ENCODE results near the gene EXD1. TPM values are rescaled to one million over a fixed set of nuclear protein-coding genes. Genes with fewer than 3 reads are reported as not detected.
"Not testable (repeated sequence)": the region's sequence is repeated elsewhere in the genome, so short reads cannot be mapped to it uniquely, and the experiment has no call there.

EXD1 gene, protein sequence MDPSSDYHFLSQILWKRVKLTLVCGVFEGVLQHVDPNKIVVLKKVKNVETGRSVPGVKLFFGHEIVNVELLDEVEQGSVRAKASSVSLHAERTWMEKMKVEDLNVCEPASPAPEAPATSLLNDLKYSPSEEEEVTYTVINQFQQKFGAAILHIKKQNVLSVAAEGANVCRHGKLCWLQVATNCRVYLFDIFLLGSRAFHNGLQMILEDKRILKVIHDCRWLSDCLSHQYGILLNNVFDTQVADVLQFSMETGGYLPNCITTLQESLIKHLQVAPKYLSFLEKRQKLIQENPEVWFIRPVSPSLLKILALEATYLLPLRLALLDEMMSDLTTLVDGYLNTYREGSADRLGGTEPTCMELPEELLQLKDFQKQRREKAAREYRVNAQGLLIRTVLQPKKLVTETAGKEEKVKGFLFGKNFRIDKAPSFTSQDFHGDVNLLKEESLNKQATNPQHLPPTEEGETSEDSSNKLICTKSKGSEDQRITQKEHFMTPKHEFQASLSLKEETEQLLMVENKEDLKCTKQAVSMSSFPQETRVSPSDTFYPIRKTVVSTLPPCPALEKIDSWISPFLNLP
- not detected for polyA plus RNA-seq

DNA sequence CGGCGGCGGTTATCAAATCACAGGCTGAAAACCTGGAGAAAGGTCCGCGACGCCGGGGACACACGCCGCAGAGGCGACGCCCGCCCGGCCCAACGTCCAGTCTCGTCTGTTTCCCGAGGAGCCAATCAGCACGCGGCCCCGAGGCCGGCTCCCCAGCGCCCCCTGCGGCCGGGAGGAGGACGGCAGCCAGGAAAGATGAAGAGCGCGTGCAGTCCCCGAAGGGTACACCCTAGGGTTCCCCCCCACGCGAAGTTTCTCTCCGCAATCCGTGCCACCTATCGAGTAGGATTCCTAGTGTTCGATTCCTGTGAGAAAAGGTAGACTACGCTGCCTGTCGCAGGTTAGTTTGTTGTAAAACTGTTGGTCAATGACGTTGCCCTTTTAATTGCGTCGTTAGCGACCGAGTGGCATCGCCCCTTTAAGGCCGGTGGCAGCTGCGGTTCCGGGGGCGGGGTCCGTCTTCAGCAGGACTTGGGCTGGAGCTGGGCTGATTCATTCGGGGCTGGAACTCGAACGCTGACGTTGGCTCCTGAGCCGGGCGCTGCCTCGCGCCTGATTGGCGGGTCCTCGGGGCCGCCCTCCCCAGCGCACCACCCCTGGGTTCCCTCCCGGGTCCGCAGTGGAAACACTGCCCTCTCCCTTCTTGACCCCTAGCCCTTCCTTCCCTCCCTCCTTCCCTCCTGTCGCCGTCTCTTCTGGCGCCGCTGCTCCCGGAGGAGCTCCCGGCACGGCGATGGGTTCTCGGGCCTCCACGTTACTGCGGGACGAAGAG lies at the start of gene EXD1, which contains the start of gene CHP1:
TSS of gene EXD1 (minus strand) at position 108 of the 772 bp plus-strand sequence. CDS start 4,182 bp downstream, outside the sequence.
TSS of gene CHP1 (plus strand) at position 619 of the 772 bp plus-strand sequence. CDS start at position 734, 115 bp downstream.
- H3K4me3 ChIP-seq (ENCODE audit: low read depth in 1 of 2, low read length in 2 of 2): peak within 1 kb of the TSS; percentile 75 to 91
- WGBS, 2 donors: 0 to 1% methylated on average over 69 to 72 of the region's 72 CpGs
- H3K27ac ChIP-seq (ENCODE audit: low read depth in 2 of 2, low read length in 1 of 2): peak within 1 kb of the TSS; percentile 95 to 97
- H3K36me3 ChIP-seq (ENCODE audit: control insufficient read depth in 2 of 2, insufficient read depth in 2 of 2, low read length in 1 of 2): no peaks in the 10 kb centered on the region
- H3K4me1 ChIP-seq (ENCODE audit: control insufficient read depth in 2 of 2, insufficient read depth in 2 of 2, low read length in 1 of 2): no peaks in the 10 kb centered on the region
- H3K27me3 ChIP-seq (ENCODE audit: control insufficient read depth in 1 of 2, insufficient read depth in 2 of 2, low read length in 2 of 2): no peaks in the 10 kb centered on the region
- no peaks in the 10 kb centered on the region for H3K9me3 ChIP-seq (ENCODE audit: control insufficient read depth in 2 of 2, insufficient read depth in 1 of 2, low read depth in 1 of 2, low read length in 1 of 2)

DNA sequence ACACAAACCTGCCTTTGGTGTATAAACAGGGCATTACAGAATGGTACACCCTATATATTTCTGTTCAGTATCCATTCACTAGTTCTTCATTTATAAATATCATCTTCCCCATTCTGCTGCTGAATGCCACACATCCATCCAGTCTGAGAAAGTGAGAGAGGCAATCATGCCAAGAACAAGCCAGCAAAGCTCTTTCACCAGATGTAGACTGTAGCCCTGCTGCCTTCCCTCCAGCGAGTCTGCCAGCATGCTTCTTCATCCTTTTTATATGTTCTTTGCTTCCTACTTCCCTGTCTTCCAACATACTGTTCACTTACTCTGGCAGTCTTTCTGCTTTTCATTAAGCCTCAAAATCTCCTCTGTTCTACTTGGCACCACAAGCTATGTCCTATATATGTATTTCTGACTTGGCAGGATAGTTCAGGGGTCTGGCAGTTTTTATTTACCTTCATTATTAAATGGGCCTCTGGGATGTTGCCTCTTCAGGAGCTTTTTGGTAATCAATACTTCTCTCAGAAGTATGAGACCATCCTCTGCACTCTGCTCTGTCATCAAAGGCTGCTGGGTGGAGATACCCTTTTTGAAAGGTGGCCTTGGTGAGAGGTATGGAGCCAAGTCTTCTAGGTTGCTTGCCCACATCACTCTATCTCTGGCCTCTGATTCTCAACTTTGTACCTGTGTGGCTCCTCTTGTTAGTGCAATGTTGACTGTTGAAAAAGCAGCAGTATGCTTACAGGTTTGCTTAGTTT lies 49.2 kb upstream of the EXD1 start:
- Histone ChIP-seq H3K9me3 (ENCODE audit: control insufficient read depth in 2 of 2, insufficient read depth in 1 of 2, low read depth in 1 of 2, low read length in 1 of 2) (no peaks in the 10 kb centered on the region), H3K27ac (ENCODE audit: low read depth in 2 of 2, low read length in 1 of 2) (no peak overlapping the region), H3K27me3 (ENCODE audit: control insufficient read depth in 1 of 2, insufficient read depth in 2 of 2, low read length in 2 of 2) (no peaks in the 10 kb centered on the region), H3K4me1 (ENCODE audit: control insufficient read depth in 2 of 2, insufficient read depth in 2 of 2, low read length in 1 of 2) (no peaks in the 10 kb centered on the region), H3K36me3 (ENCODE audit: control insufficient read depth in 2 of 2, insufficient read depth in 2 of 2, low read length in 1 of 2) (peaks cover 0 to 3% of the 10 kb centered on the region in 2 donors), H3K4me3 (ENCODE audit: low read depth in 1 of 2, low read length in 2 of 2) (no peak overlapping the region)
- WGBS, 2 donors: 85 to 86% methylated on average over 1 of the region's 1 CpG

DNA sequence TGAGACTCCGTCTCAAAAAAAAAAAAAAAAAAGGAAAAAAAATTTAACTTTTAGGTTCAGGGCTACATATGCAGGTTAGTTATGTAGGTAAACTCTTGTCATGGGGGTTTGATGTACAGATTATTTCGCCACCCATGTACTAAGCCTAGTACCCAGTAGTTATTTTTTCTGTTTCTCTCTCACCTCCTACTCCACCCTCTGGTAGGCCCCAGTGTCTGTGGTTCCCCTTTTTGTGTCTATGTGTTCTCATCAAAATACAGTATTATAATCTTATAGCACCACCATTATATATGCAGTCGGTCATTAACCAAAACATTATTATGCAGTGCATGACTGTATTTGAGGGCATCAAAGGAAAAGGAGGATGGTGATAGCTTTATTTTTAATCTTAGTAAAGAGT lies 47.8 kb upstream of the EXD1 start:
- Histone ChIP-seq H3K27me3 (ENCODE audit: control insufficient read depth in 1 of 2, insufficient read depth in 2 of 2, low read length in 2 of 2) (no peaks in the 10 kb centered on the region), H3K4me3 (ENCODE audit: low read depth in 1 of 2, low read length in 2 of 2) (no peak overlapping the region), H3K9me3 (ENCODE audit: control insufficient read depth in 2 of 2, insufficient read depth in 1 of 2, low read depth in 1 of 2, low read length in 1 of 2) (no peaks in the 10 kb centered on the region), H3K36me3 (ENCODE audit: control insufficient read depth in 2 of 2, insufficient read depth in 2 of 2, low read length in 1 of 2) (peaks cover 3 to 5% of the 10 kb centered on the region in 2 donors), H3K27ac (ENCODE audit: low read depth in 2 of 2, low read length in 1 of 2) (no peak overlapping the region), H3K4me1 (ENCODE audit: control insufficient read depth in 2 of 2, insufficient read depth in 2 of 2, low read length in 1 of 2) (no peaks in the 10 kb centered on the region)
- WGBS, 2 donors: 91 to 95% methylated on average over 3 of the region's 3 CpGs

DNA sequence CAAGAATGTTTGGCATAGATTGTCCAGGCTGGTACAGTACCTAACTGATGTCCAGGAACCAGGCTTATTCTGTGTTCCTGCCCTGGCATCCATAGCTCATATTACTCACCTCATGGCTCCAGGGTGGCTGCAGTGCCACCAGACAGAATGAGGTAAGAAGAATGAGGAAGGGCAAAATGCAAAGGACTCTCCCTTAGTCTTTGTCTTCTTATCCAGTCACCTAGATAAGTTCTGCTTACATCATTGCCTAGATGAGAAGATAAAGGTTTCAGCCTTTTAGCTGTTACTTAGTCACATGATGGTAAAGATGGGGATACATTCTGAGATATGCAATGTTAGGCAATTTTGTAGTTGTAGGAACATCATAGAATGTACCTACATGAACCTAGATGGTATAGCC lies 46.3 kb upstream of the EXD1 start:
- H3K27ac ChIP-seq (ENCODE audit: low read depth in 2 of 2, low read length in 1 of 2): no peak overlapping the region
- H3K36me3 ChIP-seq (ENCODE audit: control insufficient read depth in 2 of 2, insufficient read depth in 2 of 2, low read length in 1 of 2): peaks cover 3 to 5% of the 10 kb centered on the region in 2 donors
- H3K4me1 ChIP-seq (ENCODE audit: control insufficient read depth in 2 of 2, insufficient read depth in 2 of 2, low read length in 1 of 2): no peaks in the 10 kb centered on the region

DNA sequence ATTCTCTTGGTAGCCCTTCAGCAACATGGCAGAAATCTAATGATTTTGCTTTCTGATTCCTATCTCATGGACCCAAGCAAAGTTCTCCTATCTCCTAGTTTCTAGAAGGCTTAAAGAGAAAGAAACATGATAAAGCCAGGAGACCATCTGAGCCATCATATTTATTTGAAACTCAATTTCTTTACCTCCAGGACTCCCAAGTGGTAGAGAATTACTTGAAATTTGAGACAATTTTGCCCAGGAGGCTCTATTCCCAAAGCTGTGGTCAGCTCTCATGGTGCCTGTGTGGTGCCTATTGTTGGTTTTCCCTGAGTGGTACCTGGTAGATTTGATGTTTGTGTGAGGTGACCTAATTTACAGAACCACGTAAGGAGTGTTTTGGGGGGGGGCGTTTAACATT lies 39.3 kb upstream of the EXD1 start:
- H3K27ac ChIP-seq (ENCODE audit: low read depth in 2 of 2, low read length in 1 of 2): no peak overlapping the region
- H3K4me3 ChIP-seq (ENCODE audit: low read depth in 1 of 2, low read length in 2 of 2): no peak overlapping the region
- no peaks in the 10 kb centered on the region for H3K27me3 ChIP-seq (ENCODE audit: control insufficient read depth in 1 of 2, insufficient read depth in 2 of 2, low read length in 2 of 2)
- 93 to 94% methylated on average over 2 of the region's 2 CpGs for WGBS, 2 donors
- no peaks in the 10 kb centered on the region for H3K9me3 ChIP-seq (ENCODE audit: control insufficient read depth in 2 of 2, insufficient read depth in 1 of 2, low read depth in 1 of 2, low read length in 1 of 2)
- no peaks in the 10 kb centered on the region for H3K4me1 ChIP-seq (ENCODE audit: control insufficient read depth in 2 of 2, insufficient read depth in 2 of 2, low read length in 1 of 2)
- peaks cover 7 to 8% of the 10 kb centered on the region in 2 donors for H3K36me3 ChIP-seq (ENCODE audit: control insufficient read depth in 2 of 2, insufficient read depth in 2 of 2, low read length in 1 of 2)

More for the DNA sequence above, 46.3 kb upstream of the EXD1 start:
- H3K27me3 ChIP-seq (ENCODE audit: control insufficient read depth in 1 of 2, insufficient read depth in 2 of 2, low read length in 2 of 2): no peaks in the 10 kb centered on the region
- H3K9me3 ChIP-seq (ENCODE audit: control insufficient read depth in 2 of 2, insufficient read depth in 1 of 2, low read depth in 1 of 2, low read length in 1 of 2): no peaks in the 10 kb centered on the region
- no peak overlapping the region for H3K4me3 ChIP-seq (ENCODE audit: low read depth in 1 of 2, low read length in 2 of 2)

DNA sequence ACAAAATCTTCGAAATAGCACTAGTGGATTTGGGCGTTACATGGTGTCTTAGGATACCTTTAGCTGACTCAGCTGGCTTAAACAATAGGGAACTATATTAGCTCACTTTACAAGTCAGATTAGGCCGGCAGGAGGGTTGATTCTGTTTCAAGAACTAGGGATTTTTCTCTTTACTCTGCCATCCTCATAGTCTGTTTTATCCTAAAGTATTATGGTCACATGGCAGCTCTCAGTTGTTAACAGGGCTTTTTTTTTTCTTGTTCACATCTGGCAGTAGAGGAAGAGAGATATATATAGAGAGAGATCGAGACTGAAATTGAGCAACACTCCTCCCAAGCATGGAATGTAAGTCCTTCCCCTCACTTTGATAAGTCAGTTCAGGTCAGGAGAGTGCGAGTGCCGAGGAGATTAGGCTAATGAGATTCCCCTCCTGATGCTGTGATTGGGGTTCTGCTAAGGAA lies 33.4 kb upstream of the EXD1 start:
- Histone ChIP-seq H3K9me3 (ENCODE audit: control insufficient read depth in 2 of 2, insufficient read depth in 1 of 2, low read depth in 1 of 2, low read length in 1 of 2) (no peaks in the 10 kb centered on the region), H3K4me1 (ENCODE audit: control insufficient read depth in 2 of 2, insufficient read depth in 2 of 2, low read length in 1 of 2) (peaks cover 0 to 3% of the 10 kb centered on the region in 2 donors), H3K27ac (ENCODE audit: low read depth in 2 of 2, low read length in 1 of 2) (peak overlapping the region in 1 of 2 donors; percentile 71), H3K27me3 (ENCODE audit: control insufficient read depth in 1 of 2, insufficient read depth in 2 of 2, low read length in 2 of 2) (no peaks in the 10 kb centered on the region), H3K36me3 (ENCODE audit: control insufficient read depth in 2 of 2, insufficient read depth in 2 of 2, low read length in 1 of 2) (peaks cover 2 to 4% of the 10 kb centered on the region in 2 donors), H3K4me3 (ENCODE audit: low read depth in 1 of 2, low read length in 2 of 2) (no peak overlapping the region)
- WGBS, 2 donors: 68% methylated on average over 6 of the region's 6 CpGs

DNA sequence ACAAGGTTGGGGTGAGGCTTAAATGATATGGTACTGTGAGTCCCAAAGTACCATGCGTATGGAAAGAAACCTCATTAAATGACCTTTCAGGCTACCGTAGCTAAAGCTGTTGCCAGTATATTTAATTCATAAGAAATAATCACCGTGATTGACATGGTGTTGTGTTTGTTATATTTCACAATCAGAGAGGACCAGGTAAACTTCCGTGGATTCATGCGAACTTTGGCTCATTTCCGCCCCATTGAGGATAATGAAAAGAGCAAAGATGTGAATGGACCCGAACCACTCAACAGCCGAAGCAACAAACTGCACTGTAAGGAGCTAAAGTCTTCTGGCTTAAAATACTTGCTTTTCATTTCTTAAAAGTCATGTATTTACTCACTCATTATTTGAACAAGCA lies 32.0 kb upstream of the EXD1 start:
- no peaks in the 10 kb centered on the region for H3K27me3 ChIP-seq (ENCODE audit: control insufficient read depth in 1 of 2, insufficient read depth in 2 of 2, low read length in 2 of 2)
- H3K27ac ChIP-seq (ENCODE audit: low read depth in 2 of 2, low read length in 1 of 2): no peak overlapping the region
- H3K9me3 ChIP-seq (ENCODE audit: control insufficient read depth in 2 of 2, insufficient read depth in 1 of 2, low read depth in 1 of 2, low read length in 1 of 2): no peaks in the 10 kb centered on the region
- 91 to 94% methylated on average over 8 of the region's 8 CpGs for WGBS, 2 donors
- peaks cover 2 to 7% of the 10 kb centered on the region in 2 donors for H3K36me3 ChIP-seq (ENCODE audit: control insufficient read depth in 2 of 2, insufficient read depth in 2 of 2, low read length in 1 of 2)
- H3K4me1 ChIP-seq (ENCODE audit: control insufficient read depth in 2 of 2, insufficient read depth in 2 of 2, low read length in 1 of 2): peaks cover 0 to 3% of the 10 kb centered on the region in 2 donors
- no peak overlapping the region for H3K4me3 ChIP-seq (ENCODE audit: low read depth in 1 of 2, low read length in 2 of 2)

DNA sequence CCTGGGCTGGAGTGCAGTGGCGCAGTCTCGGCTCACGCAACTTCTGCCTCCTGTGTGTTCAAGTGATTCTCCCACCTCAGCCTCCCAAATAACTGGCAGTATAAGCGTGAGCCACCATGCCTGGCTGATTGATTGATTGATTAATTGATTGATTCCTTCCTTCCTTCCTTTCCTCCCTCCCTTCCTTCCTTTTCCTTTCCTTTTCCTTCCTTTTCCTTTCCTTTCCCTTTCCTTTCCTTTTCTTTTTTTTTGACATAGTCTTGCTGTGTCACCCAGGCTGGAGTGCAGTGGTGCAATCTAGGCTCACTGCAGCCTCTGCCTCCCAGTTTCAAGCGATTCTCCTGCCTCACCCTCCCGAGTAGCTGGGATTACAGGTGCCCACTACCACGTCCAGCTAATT lies 30.4 kb upstream of the EXD1 start:
- not testable (repeated sequence) for H3K9me3 ChIP-seq (ENCODE audit: control insufficient read depth in 2 of 2, insufficient read depth in 1 of 2, low read depth in 1 of 2, low read length in 1 of 2); H3K4me3 ChIP-seq (ENCODE audit: low read depth in 1 of 2, low read length in 2 of 2); H3K27ac ChIP-seq (ENCODE audit: low read depth in 2 of 2, low read length in 1 of 2); H3K27me3 ChIP-seq (ENCODE audit: control insufficient read depth in 1 of 2, insufficient read depth in 2 of 2, low read length in 2 of 2); H3K36me3 ChIP-seq (ENCODE audit: control insufficient read depth in 2 of 2, insufficient read depth in 2 of 2, low read length in 1 of 2); H3K4me1 ChIP-seq (ENCODE audit: control insufficient read depth in 2 of 2, insufficient read depth in 2 of 2, low read length in 1 of 2)
- 97 to 98% methylated on average over 7 of the region's 7 CpGs for WGBS, 2 donors
